ENCODE results near the gene RSRC2.
"Not testable (repeated sequence)": the region's sequence is repeated elsewhere in the genome, so short reads cannot be mapped to it uniquely, and the experiment has no call there.

DNA sequence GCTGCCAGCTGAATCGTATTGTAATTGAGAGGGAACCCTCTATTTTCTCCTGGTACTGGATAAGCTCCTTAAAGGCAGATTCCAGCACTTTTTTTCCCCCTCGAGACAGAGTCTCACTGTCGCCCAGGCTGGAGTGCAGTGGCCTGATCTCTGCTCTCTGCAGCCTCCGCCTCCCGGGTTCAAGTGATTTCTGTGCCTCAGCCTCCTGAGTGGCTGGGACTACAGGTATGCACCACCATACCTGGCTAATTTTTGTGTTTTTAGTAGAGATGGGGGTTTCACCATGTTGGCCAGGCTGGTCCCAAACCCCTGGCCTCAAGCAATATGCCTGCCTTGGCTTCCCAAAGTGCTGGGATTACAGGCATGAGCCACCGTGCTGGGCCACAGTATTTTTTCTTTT lies 56.9 kb downstream of the RSRC2 start:
- TF ChIP-seq POLR2A (IDR thresholded peaks at IDR 0.05; ENCODE audit: low read depth, low read length); POLR2AphosphoS5 (IDR thresholded peaks at IDR 0.05; ENCODE audit: low read depth, low read length); TAF1 (IDR thresholded peaks at IDR 0.05; ENCODE audit: borderline replicate concordance, low read depth, low read length): not testable (repeated sequence)

Measured in GM12892 (cell line).